ENCODE data around the gene ANXA8. TPM values are rescaled to one million over a fixed set of nuclear protein-coding genes. Genes with fewer than 3 reads are reported as not detected.

ANXA8 gene
- total and polyA plus RNA-seq, 4 donors: 0.68 to 19.7 (median 13.1) TPM

DNA sequence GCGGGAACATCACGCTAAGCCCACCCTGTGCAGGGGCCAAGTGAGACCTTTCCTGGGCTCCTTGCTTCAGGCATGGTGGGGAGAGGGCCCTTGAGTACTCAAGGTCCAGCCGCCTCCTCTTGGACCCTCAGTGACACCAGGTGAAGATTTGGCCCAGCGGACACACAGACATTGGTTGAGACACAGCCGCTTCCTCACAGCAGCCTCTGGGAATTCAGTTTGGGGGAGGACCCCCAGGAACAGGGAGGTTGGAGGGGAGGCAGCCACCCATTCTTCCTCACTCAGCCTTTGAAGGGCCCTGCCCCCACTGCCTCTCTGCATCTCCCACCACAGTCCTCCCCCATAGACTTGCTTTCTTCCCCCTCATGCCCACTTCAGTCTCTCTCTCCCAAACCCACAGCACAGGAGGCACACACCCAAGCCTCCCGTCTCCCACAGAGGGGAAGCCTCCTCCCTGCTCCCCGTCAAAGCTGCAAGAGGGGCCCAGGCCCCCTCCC lies 31.9 kb downstream of the ANXA8 start:
- H3K4me3 ChIP-seq: no peak overlapping the region
- no peak overlapping the region for H3K27ac ChIP-seq (ENCODE audit: low read depth in 1 of 2, low read length in 1 of 2)
- H3K4me1 ChIP-seq (ENCODE audit: control insufficient read depth in 5 of 5, insufficient read depth in 5 of 5, low read length in 5 of 5): peaks cover 0 to 18% (median 3%) of the 10 kb centered on the region in 5 donors
- H3K36me3 ChIP-seq (ENCODE audit: control insufficient read depth in 4 of 4, insufficient read depth in 4 of 4, low read length in 4 of 4): no peaks in the 10 kb centered on the region
- peaks cover 0 to 3% (median 0%) of the 10 kb centered on the region in 3 donors for H3K27me3 ChIP-seq (ENCODE audit: control insufficient read depth in 3 of 3, insufficient read depth in 3 of 3, low read length in 2 of 3)
- 76 to 82% methylated on average over 7 of the region's 7 CpGs for WGBS, 2 donors
- DNase-seq (no peak), ATAC-seq (ENCODE audit: insufficient read depth, low FRiP score) (no peak)
- TF ChIP-seq, protein P1, sequence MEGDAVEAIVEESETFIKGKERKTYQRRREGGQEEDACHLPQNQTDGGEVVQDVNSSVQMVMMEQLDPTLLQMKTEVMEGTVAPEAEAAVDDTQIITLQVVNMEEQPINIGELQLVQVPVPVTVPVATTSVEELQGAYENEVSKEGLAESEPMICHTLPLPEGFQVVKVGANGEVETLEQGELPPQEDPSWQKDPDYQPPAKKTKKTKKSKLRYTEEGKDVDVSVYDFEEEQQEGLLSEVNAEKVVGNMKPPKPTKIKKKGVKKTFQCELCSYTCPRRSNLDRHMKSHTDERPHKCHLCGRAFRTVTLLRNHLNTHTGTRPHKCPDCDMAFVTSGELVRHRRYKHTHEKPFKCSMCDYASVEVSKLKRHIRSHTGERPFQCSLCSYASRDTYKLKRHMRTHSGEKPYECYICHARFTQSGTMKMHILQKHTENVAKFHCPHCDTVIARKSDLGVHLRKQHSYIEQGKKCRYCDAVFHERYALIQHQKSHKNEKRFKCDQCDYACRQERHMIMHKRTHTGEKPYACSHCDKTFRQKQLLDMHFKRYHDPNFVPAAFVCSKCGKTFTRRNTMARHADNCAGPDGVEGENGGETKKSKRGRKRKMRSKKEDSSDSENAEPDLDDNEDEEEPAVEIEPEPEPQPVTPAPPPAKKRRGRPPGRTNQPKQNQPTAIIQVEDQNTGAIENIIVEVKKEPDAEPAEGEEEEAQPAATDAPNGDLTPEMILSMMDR (IDR thresholded peaks at IDR 0.05; ENCODE audit: control extremely low read depth, extremely low read depth): no peak
- H3K9ac ChIP-seq (ENCODE audit: insufficient read depth in 1 of 2, low read length in 2 of 2): no peak overlapping the region
- H3K9me3 ChIP-seq (ENCODE audit: control insufficient read depth in 4 of 4, insufficient read depth in 3 of 4, low read length in 3 of 4): peaks cover 0 to 8% (median under 1%) of the 10 kb centered on the region in 4 donors

- 80 to 94% methylated on average over 13 of the region's 13 CpGs for WGBS, 2 donors
- no peaks in the 10 kb centered on the region for H3K36me3 ChIP-seq (ENCODE audit: control insufficient read depth in 4 of 4, insufficient read depth in 4 of 4, low read length in 4 of 4)
- H3K9ac ChIP-seq (ENCODE audit: insufficient read depth in 1 of 2, low read length in 2 of 2): no peak overlapping the region
- no peak for ATAC-seq (ENCODE audit: insufficient read depth, low FRiP score)
- no peak overlapping the region for H3K4me3 ChIP-seq
- H3K27me3 ChIP-seq (ENCODE audit: control insufficient read depth in 3 of 3, insufficient read depth in 3 of 3, low read length in 2 of 3): peaks cover 0 to 3% (median 0%) of the 10 kb centered on the region in 3 donors
- peaks cover 0 to 11% (median 2%) of the 10 kb centered on the region in 4 donors for H3K9me3 ChIP-seq (ENCODE audit: control insufficient read depth in 4 of 4, insufficient read depth in 3 of 4, low read length in 3 of 4)
- TF ChIP-seq, protein P1 (IDR thresholded peaks at IDR 0.05; ENCODE audit: control extremely low read depth, extremely low read depth): no peak
- DNase-seq: no peak
- no peak overlapping the region for H3K27ac ChIP-seq (ENCODE audit: low read depth in 1 of 2, low read length in 1 of 2)
- peaks cover 0 to 12% (median 3%) of the 10 kb centered on the region in 5 donors for H3K4me1 ChIP-seq (ENCODE audit: control insufficient read depth in 5 of 5, insufficient read depth in 5 of 5, low read length in 5 of 5)
These were observed 32.5 kb downstream of the ANXA8 start for GRCh38 chr10:47451273-47451997.

DNA sequence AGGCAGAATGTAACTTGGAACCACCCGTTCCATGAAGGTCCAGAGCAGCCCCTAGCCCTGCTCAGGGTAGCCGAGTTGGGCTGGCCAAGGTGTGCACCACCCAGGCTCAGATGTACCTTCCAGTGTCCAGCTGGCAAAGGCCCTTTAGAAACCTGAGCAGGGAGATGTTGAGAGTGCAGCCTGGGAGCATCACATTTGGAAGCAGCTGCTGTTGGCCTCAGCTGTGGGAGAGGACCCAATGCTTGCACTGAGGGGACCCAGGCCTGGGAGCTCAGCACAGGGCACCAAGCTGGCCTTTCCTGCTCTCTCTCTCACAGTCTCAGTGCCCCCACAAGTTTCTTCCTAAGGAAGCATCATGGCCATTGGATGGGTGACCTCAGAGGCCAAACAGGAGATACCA lies 33.5 kb downstream of the ANXA8 start:
- H3K27me3 ChIP-seq (ENCODE audit: control insufficient read depth in 3 of 3, insufficient read depth in 3 of 3, low read length in 2 of 3): peaks cover 0 to 3% (median 0%) of the 10 kb centered on the region in 3 donors
- DNase-seq: no peak
- H3K9ac ChIP-seq (ENCODE audit: insufficient read depth in 1 of 2, low read length in 2 of 2): no peak overlapping the region
- no peak overlapping the region for H3K4me3 ChIP-seq
- H3K9me3 ChIP-seq (ENCODE audit: control insufficient read depth in 4 of 4, insufficient read depth in 3 of 4, low read length in 3 of 4): peaks cover 2 to 15% (median 5%) of the 10 kb centered on the region in 4 donors
- no peak for ATAC-seq (ENCODE audit: insufficient read depth, low FRiP score)
- H3K36me3 ChIP-seq (ENCODE audit: control insufficient read depth in 4 of 4, insufficient read depth in 4 of 4, low read length in 4 of 4): no peaks in the 10 kb centered on the region
- TF ChIP-seq, protein P1 (IDR thresholded peaks at IDR 0.05; ENCODE audit: control extremely low read depth, extremely low read depth): no peak
- peaks cover 0 to 5% (median 3%) of the 10 kb centered on the region in 5 donors for H3K4me1 ChIP-seq (ENCODE audit: control insufficient read depth in 5 of 5, insufficient read depth in 5 of 5, low read length in 5 of 5)
- 88 to 92% methylated on average over 2 of the region's 2 CpGs for WGBS, 2 donors
- H3K27ac ChIP-seq (ENCODE audit: low read depth in 1 of 2, low read length in 1 of 2): no peak overlapping the region
